HG03060 (cell line): ENCODE results near the gene ZNF366.

Experiments
- ATAC-seq: cut with Tn5 transposase; IDR thresholded peaks from one replicate; pipeline ENCODE4 v1.9.1; 2021; ENCODE audit warnings: low read depth, moderate number of reproducible peaks; ENCODE audit not compliant: unreplicated experiment

ZNF366 gene

GRCh38 chr5:72507231-72507906 lies at the start of gene ZNF366:
Gene ZNF366, minus strand, starts transcription at chr5:72507410. Its CDS starts 45,914 bp downstream, at chr5:72461496.
- ATAC-seq = no peak

- peak; percentile 50 for ATAC-seq
These were observed 49.3 kb upstream of the ZNF366 start for GRCh38 chr5:72556351-72557166.

GRCh38 chr5:72555871-72556270 lies 48.7 kb upstream of the ZNF366 start:
- ATAC-seq = no peak

GRCh38 chr5:72554897-72555296 lies 47.7 kb upstream of the ZNF366 start:
- ATAC-seq = no peak

GRCh38 chr5:72552041-72552557 lies 44.9 kb upstream of the ZNF366 start:
- no peak for ATAC-seq

GRCh38 chr5:72550595-72550994 lies 43.4 kb upstream of the ZNF366 start:
- no peak for ATAC-seq

GRCh38 chr5:72543811-72544210 lies 36.6 kb upstream of the ZNF366 start:
- ATAC-seq = no peak

GRCh38 chr5:72543365-72543764 lies 36.2 kb upstream of the ZNF366 start:
- ATAC-seq = no peak

- no peak for ATAC-seq
These were observed 35.5 kb upstream of the ZNF366 start for GRCh38 chr5:72542695-72543094.

- ATAC-seq = no peak
These were observed 34.5 kb upstream of the ZNF366 start for GRCh38 chr5:72541501-72542225.

- ATAC-seq = no peak
These were observed 33.7 kb upstream of the ZNF366 start for GRCh38 chr5:72540759-72541438.

GRCh38 chr5:72539726-72540125 lies 32.5 kb upstream of the ZNF366 start:
- no peak for ATAC-seq

- no peak for ATAC-seq
These were observed 31.8 kb upstream of the ZNF366 start for GRCh38 chr5:72539038-72539437.

- ATAC-seq = no peak
These were observed 30.0 kb upstream of the ZNF366 start for GRCh38 chr5:72537166-72537565.

- ATAC-seq = no peak
These were observed 24.4 kb upstream of the ZNF366 start for GRCh38 chr5:72531496-72532190.

GRCh38 chr5:72530196-72530595 lies 23.0 kb upstream of the ZNF366 start:
- ATAC-seq = no peak

GRCh38 chr5:72529383-72529782 lies 22.2 kb upstream of the ZNF366 start:
- no peak for ATAC-seq

GRCh38 chr5:72525816-72526215 lies 18.6 kb upstream of the ZNF366 start:
- ATAC-seq = no peak

- no peak for ATAC-seq
These were observed 16.9 kb upstream of the ZNF366 start for GRCh38 chr5:72523960-72524582.
